SKM-1 treated with dmso at 0.1 percent for 144 hours (cell line): ENCODE measurements around the gene DOCK10.
A peak's percentile ranks its signal among the peaks of the same experiment; 100 is the strongest.
"Not testable (repeated sequence)": the region's sequence is repeated elsewhere in the genome, so short reads cannot be mapped to it uniquely, and the experiment has no call there.

Experiments used
- DNase-seq: peaks from one replicate; lab custom pipeline; 2025; ENCODE audit not compliant: unreplicated experiment; lab: John Stamatoyannopoulos, UW

Gene DOCK10

GRCh38 chr2:224925061-224925809 is 117.0 kb downstream of the DOCK10 start:
- no peak for DNase-seq

DNA sequence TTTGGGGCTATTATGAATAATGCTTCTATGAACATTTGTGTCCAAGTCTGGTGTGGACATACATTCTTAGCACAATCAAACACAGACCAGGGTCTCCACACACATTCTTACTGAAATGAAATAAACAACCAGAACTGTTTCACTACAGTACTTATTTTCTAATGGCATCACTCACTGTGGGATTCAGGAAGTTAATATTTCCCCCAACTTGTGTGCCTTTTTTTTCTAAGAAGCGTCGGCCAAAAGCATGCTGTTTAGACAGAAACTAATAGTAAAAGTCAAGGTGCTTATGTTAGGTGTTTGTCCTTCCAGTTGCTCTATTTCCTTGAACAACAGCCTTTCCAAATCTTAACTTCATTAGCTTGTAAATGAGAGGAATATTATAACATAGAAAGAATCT is 117.6 kb downstream of the DOCK10 start:
- DNase-seq: no peak

DNA sequence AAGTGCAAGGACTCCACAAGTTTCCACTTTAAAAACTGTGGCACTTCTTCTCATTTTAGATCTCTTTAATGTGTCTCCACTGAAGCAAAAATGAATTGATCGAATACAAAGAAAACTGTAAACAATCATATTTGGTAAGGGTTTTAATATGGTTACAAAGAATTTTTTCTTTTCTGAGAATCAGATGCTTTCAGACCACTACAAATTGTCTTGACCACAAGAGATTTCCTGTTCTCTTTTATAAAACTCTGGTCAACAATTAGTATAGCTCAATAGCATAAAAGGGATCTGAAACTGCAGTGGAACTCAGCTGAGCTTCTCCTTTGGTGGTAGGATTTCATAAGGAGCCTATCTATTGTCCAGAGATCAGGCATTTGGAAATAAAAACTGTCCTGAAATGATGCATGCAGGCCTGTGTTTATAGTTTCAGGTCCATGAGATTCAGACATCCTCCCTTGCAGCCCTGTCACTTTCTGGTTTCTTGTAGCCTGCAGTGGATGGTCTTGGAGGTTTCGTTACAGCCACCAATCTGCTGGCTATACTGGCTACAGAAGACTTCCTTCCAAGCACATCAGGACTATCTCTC is 120.0 kb downstream of the DOCK10 start:
- DNase-seq: peak; percentile 81

- DNase-seq: no peak
These were observed 122.7 kb downstream of the DOCK10 start for GRCh38 chr2:224919472-224920110.

DNA sequence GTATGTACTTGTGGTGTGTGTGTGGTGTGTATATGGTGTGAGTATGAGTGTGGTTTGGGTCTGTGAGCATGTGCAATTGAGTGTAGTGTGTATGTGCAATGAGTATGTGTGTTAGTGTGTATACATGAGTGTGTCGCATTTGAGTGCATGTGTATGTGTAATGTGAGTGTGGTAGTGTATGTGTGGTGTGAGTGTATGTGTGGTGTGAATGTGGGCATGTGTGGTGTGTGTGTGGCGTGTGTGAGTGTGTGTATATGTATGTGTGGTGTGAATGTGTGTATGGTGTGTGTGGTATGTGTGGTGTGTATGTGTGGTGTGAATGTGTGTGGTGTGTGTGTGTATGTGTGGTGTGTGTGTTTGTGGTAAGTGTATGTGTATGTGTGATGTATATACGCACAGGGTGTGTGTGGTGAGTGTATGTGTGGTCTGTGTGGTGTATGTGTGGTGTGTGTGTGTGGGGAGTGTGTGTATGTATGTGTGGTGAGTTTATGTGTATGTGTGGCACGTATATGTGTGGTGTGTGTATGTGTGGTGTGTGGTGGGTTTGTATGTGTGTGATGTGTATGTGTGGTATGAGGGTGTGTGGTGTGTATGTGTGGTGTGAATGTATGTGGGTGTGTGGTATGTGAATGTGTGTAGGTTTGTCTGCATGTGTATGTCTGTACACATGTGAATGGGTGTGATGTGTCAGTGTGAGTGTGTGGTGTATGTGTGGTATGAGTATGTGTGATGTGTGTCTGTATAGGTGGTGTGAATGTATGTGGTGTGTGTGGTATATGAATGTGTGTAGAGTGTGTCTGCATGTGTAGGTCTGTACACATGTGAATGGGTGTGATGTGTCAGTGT is 123.4 kb downstream of the DOCK10 start:
- no peak for DNase-seq

- not testable (repeated sequence) for DNase-seq
These were observed 125.0 kb downstream of the DOCK10 start for GRCh38 chr2:224917246-224917645.

GRCh38 chr2:224915136-224915535 is 127.1 kb downstream of the DOCK10 start:
- DNase-seq: no peak

- no peak for DNase-seq
These were observed 131.7 kb downstream of the DOCK10 start for GRCh38 chr2:224910574-224910925.

- DNase-seq: peak; percentile 82
These were observed 132.2 kb downstream of the DOCK10 start for GRCh38 chr2:224909885-224910573.

- no peak for DNase-seq
These were observed 133.4 kb downstream of the DOCK10 start for GRCh38 chr2:224908818-224909217.

- DNase-seq: no peak
These were observed 137.9 kb downstream of the DOCK10 start for GRCh38 chr2:224904381-224904780.

GRCh38 chr2:224903621-224904020 is 138.6 kb downstream of the DOCK10 start:
- DNase-seq: no peak

DNA sequence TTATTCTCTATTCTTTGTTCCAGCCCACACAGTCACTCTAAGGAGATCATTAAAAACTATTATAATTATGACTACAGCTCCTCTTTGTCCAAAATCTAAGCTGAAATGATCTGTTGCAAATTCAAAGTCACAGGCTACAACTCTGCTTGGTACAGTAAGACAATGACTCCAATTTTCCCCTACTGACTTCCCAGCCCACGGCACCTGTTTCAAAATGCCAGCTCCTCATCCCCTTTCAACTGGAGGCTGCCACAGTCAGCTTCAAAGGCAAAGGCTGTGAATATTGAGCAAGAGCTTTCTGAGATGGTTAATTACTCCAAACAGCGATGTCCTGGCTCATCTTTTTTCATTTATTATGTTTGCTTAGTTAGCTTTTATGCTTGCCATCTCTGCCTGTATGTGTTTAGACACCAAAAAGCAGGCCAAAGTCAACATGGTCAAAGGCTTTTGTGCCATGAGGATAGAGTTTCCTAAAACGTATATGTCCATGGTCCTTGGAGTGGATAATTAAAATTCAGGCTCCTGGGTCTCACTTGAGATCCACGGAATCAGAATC is 141.1 kb downstream of the DOCK10 start:
- DNase-seq: no peak

GRCh38 chr2:224895377-224895776 is 146.9 kb downstream of the DOCK10 start:
- DNase-seq: no peak

- DNase-seq: peak; percentile 97
These were observed 147.9 kb downstream of the DOCK10 start for GRCh38 chr2:224894356-224894755.

- no peak for DNase-seq
These were observed 148.4 kb downstream of the DOCK10 start for GRCh38 chr2:224893848-224894247.

GRCh38 chr2:224892574-224893204 is 149.6 kb downstream of the DOCK10 start:
- peak; percentile 91 for DNase-seq

DNA sequence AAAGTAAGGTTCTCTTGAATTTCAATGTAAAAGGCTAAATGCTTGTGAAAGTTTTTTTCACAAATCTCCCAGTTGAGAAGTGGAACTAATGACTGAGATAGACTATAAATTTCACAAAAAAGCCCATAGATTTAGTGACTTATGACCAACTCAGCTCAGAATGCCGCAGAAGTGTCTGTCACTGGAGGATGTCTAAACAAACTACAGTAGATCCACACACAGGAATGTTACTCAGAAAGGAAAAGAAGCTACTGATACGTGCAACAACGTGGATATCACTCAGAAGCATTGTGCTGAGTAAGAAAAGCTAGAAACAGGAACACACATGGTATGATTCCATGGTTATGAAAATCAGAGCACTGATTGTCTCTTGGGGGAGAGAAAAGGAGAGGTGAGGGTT is 151.9 kb downstream of the DOCK10 start:
- DNase-seq: no peak

DNA sequence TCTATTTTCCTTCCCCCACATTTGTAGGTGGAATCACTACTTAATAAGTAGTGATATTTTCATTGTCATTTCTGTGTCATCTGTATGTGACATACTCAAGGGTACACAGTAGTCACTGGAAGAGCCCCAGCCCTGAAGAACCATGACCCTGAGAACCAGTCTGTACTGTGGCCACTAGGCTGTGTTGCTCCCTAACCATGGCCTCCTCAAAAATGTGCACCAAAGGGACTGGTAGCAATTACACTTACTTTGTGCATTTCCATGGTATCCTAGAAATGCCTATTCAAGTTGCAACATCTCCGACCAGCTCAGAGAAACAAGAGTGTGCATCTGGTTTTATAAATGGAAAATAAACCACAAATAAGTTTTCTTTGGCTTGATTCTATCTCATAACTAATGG is 155.1 kb downstream of the DOCK10 start:
- DNase-seq: no peak
